Activated gamma-delta T cell (primary cell): ENCODE measurements around the gene BUD23.
"Not testable (repeated sequence)": the region's sequence is repeated elsewhere in the genome, so short reads cannot be mapped to it uniquely, and the experiment has no call there.

ENCODE experiments used
- DNase-seq: peaks from one replicate; lab custom pipeline; 2025; lab: John Stamatoyannopoulos, UW

The BUD23 gene

GRCh38 chr7:73700581-73701134 is 17.3 kb downstream of the BUD23 start:
- DNase-seq, result no peak

- DNase-seq, result no peak
Observed at GRCh38 chr7:73701357-73701995, 18.1 kb downstream of the BUD23 start.

- no peak for DNase-seq
Observed at GRCh38 chr7:73702226-73702625, 18.8 kb downstream of the BUD23 start.

GRCh38 chr7:73702665-73703064 is 19.3 kb downstream of the BUD23 start:
- no peak for DNase-seq

- no peak for DNase-seq
Observed at GRCh38 chr7:73703225-73703624, 19.8 kb downstream of the BUD23 start.

- DNase-seq, result no peak
Observed at GRCh38 chr7:73703757-73704639, 20.6 kb downstream of the BUD23 start.

GRCh38 chr7:73704640-73705550 is 21.5 kb downstream of the BUD23 start:
- no peak for DNase-seq

GRCh38 chr7:73705551-73705920 is 22.1 kb downstream of the BUD23 start:
- DNase-seq, result no peak

- DNase-seq, result no peak
Observed at GRCh38 chr7:73706126-73707044, 23.0 kb downstream of the BUD23 start.

GRCh38 chr7:73707045-73707631 is 23.7 kb downstream of the BUD23 start:
- DNase-seq, result no peak

GRCh38 chr7:73708961-73709549 is 25.7 kb downstream of the BUD23 start:
- DNase-seq, result no peak

- DNase-seq, result no peak
Observed at GRCh38 chr7:73712773-73713172, 29.4 kb downstream of the BUD23 start.

- DNase-seq, result not testable (repeated sequence)
Observed at GRCh38 chr7:73713319-73713718, 29.9 kb downstream of the BUD23 start.

- no peak for DNase-seq
Observed at GRCh38 chr7:73715648-73716317, 32.4 kb downstream of the BUD23 start.

- no peak for DNase-seq
Observed at GRCh38 chr7:73716318-73716890, 33.0 kb downstream of the BUD23 start.

- DNase-seq, result no peak
Observed at GRCh38 chr7:73717025-73717807, 33.8 kb downstream of the BUD23 start.

GRCh38 chr7:73717991-73718405 is 34.6 kb downstream of the BUD23 start:
- peak; percentile 31 for DNase-seq

- no peak for DNase-seq
Observed at GRCh38 chr7:73718438-73718881, 35.1 kb downstream of the BUD23 start.
